Measurements from ENCODE around the gene SSC5D.

DNA sequence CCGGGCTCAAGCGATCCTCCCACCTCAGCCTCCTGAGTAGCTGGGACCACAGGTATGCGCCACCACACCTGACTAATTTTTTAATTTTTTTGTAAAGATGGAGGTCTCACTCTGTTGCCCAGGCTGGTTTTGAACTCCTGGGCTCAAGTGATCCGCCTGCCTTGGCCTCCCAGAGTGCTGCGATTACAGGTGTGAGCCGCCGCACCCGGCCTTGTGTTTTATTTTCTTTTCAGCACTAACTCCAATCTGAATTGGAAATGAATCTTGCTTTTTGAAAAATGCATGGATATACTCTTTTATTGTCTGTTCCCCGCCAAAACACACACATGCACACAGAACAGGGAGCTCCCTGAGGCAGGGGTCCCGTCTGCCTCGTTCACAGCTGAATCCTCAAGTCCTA is 25.5 kb upstream of the SSC5D start:
- TF ChIP-seq CTCF (conservative IDR thresholded peaks at IDR 0.05; ENCODE audit: low read depth, low read length): no peak
- TF ChIP-seq NFE2L2 (IDR thresholded peaks at IDR 0.05; ENCODE audit: low read depth, low read length): no peak
- TF ChIP-seq RFX5 (IDR thresholded peaks at IDR 0.05; ENCODE audit: low read depth, low read length): no peak
- no peak for TF ChIP-seq USF2 (IDR thresholded peaks at IDR 0.05; ENCODE audit: low read depth, low read length)
- TF ChIP-seq, protein P1, sequence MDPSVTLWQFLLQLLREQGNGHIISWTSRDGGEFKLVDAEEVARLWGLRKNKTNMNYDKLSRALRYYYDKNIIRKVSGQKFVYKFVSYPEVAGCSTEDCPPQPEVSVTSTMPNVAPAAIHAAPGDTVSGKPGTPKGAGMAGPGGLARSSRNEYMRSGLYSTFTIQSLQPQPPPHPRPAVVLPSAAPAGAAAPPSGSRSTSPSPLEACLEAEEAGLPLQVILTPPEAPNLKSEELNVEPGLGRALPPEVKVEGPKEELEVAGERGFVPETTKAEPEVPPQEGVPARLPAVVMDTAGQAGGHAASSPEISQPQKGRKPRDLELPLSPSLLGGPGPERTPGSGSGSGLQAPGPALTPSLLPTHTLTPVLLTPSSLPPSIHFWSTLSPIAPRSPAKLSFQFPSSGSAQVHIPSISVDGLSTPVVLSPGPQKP (IDR thresholded peaks at IDR 0.05; ENCODE audit: borderline replicate concordance, low read depth, low read length): no peak
- TF ChIP-seq CEBPB (IDR thresholded peaks at IDR 0.05; ENCODE audit: low read depth, low read length): no peak

Measured in IMR-90 (cell line).